Activated CD8-positive, alpha-beta T cell treated with anti-CD3 and anti-CD28 coated beads, Interleukin-2, amount 10 ng/mL, durations not matched to agents 7 days and 5 days (primary cell): ENCODE data around the gene QRFP. TPM values are rescaled to one million over a fixed set of nuclear protein-coding genes. Genes with fewer than 3 reads are reported as not detected.
"Not testable (repeated sequence)": the region's sequence is repeated elsewhere in the genome, so short reads cannot be mapped to it uniquely, and the experiment has no call there.

ENCODE experiments used
- ATAC-seq: fragments of 150-1000 bp; cut with Tn5 transposase; one replicate; pipeline ENCODE4 v1.10.0; 2021; ENCODE audit warnings: moderate library complexity
- CTCF ChIA-PET: fragments of 350-600 bp; sonication (Branson Sonifier 250); formaldehyde crosslinking; loops from one replicate; lab custom pipeline; 2021; ENCODE audit warnings: antibody characterized with exemption; lab: Charles Lee
- POLR2A ChIA-PET: fragments of 350-600 bp; sonication (Branson Sonifier 250); formaldehyde crosslinking; loops from one replicate; lab custom pipeline; 2021; ENCODE audit warnings: antibody characterized with exemption; lab: Charles Lee
- DNase-seq: peaks from one replicate; pipeline ENCODE4 v3.0.0-alpha.2; 2020
- H3K27ac Mint-ChIP-seq: one replicate; pipeline ENCODE4 v1.8.0; 2021; ENCODE audit warnings: mild to moderate bottlenecking, mixed read lengths
- H3K27me3 Mint-ChIP-seq: one replicate; pipeline ENCODE4 v1.8.0; 2021; ENCODE audit warnings: low read depth, mixed read lengths
- H3K36me3 Mint-ChIP-seq: one replicate; pipeline ENCODE4 v1.8.0; 2021; ENCODE audit warnings: low read depth, mixed read lengths
- H3K4me1 Mint-ChIP-seq: one replicate; pipeline ENCODE4 v1.8.0; 2021; ENCODE audit warnings: low read depth, mixed read lengths
- H3K4me3 Mint-ChIP-seq: one replicate; pipeline ENCODE4 v1.8.0; 2021; ENCODE audit warnings: mild to moderate bottlenecking, mixed read lengths
- H3K9me3 Mint-ChIP-seq: one replicate; pipeline ENCODE4 v1.8.0; 2022; ENCODE audit warnings: mixed read lengths; ENCODE audit not compliant: insufficient read depth
- total RNA-seq, 2 experiments: library from RNA; stranded (reverse); gene quantifications; one replicate each; pipeline ENCODE4 v1.2.3, GENCODE V29; 2021

Gene QRFP
- total RNA-seq, 2 experiments from 2014 or later = not detected

DNA sequence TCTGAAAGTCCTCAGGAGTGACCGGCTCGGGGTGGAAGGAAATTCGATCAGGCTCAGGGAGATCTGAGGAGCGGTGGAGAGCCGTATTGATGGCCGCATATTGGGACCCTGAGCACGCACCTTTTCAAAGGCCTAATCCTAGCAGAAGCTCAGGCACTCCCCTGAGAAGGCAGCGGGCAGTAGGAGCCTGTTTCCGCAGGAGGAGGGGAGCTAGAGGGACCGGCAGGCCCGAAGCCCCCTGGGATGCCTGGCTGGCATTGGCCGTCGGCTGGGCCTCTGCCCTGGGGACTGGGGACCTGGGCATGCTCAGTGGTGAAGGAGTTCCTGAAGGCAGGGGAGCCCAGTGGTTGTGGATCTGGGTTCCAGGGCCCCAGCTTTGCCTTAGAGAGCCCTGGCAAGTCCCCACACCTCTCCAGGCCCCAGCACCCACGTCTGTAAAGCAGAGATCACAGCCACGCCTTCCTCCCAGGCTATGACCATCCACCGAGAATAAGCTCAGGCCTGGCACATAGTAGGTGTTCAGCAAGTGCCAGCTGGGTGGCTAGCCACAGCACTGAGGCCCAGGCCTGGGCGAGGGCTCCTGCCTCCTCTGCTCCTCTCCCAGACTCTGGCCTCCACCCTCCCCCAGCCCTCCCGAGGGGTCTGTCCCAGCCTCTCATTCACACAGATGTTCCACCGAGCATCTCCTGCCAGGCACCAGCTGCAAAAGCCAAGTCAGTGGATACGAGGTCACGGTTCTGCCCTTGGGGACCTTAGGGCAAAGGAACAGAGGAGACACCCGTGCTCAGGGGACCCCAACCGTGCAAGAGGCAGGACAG is 17.2 kb upstream of the QRFP start:
- ChIA-PET POLR2A (no interaction called here), CTCF (interaction anchor here (1.0 kb wide), 1 partner anchor 50 kb away, joined by 3 read pairs; no protein-coding TSS in a partner anchor)
- no peak overlapping the region for H3K27ac Mint-ChIP-seq
- DNase-seq (no peak), ATAC-seq (no peak)
- no peaks in the 10 kb centered on the region for H3K27me3 Mint-ChIP-seq
- no peaks in the 10 kb centered on the region for H3K36me3 Mint-ChIP-seq
- H3K9me3 Mint-ChIP-seq = no peaks in the 10 kb centered on the region
- no peak overlapping the region for H3K4me3 Mint-ChIP-seq
- no peaks in the 10 kb centered on the region for H3K4me1 Mint-ChIP-seq

DNA sequence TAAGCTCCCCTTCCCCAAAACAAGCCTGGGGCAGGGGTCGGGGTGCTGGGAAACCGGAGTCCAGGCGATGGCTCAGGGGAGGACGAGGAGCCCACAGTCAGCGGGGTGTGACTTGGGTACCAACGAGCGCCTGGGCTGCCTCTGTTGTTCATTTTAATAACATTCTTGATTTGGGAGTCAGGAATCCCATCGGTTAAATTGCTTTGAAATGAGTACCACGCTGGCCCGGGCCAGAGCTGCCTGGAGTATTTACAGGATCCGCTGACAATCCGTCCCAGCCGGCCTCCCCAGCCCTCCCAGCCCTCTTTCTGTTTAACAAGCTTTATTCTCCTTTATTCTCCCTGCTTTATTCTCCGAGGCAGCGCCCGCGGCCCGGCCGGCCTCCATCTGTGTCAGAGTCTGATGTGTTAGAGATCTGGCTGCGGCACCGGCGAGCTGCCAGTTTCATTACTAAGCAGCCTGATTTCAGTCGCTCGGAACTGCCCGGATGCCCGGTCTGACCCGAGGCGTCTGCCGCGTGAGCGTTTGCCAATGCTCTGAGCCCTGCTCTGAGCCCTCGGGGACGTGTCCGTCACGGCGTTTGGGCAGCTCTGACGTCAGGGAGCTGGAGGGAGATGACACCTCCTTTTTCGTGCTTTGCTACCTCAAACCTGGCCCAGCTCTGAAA is 16.5 kb upstream of the QRFP start:
- Mint-ChIP-seq H3K27ac (no peak overlapping the region), H3K27me3 (no peaks in the 10 kb centered on the region), H3K9me3 (no peaks in the 10 kb centered on the region), H3K4me3 (no peak overlapping the region), H3K4me1 (no peaks in the 10 kb centered on the region), H3K36me3 (no peaks in the 10 kb centered on the region)
- ChIA-PET CTCF (no interaction called here), POLR2A (no interaction called here)
- DNase-seq = no peak
- ATAC-seq = no peak

DNA sequence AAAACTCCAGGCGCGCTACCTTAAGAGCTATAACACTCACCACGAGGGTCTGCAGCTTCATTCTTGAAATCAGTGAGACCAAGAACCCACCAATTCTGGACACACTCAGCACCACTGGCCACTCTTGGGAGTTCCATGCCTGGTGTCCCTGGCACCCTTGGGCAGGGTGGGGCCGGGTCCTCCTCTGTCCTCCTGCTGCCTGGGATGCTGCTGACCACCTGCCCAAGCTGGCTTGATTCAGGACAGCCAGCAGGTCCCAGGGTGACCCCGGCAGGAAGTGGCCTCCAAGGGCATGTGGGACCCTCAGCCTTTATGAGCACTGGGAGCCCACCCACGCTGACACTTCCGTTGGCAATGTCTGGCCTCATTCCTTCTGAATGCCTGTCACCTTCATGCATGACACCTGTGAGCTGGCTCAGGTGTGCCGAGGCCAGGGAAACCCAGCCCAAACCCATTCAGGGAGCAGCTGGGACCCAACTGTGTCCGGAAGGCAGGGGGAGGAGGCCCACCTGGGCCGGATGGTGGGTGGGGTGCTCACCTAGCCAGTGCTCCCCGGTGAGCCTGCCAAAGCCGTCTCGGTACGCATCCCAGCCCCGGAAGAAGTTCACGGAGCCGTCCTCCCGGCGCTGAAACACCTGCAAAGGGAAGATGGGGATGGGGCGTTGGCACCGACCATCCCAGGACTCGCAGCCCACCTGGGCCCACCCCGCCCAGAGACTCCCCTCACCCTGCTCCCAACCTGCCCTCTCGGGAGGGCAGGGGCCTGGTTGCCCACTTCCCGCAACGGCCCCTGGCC is 14.8 kb upstream of the QRFP start:
- no peak overlapping the region for H3K4me3 Mint-ChIP-seq
- ChIA-PET CTCF (no interaction called here), POLR2A (no interaction called here)
- H3K36me3 Mint-ChIP-seq = no peaks in the 10 kb centered on the region
- ATAC-seq = no peak
- no peak for DNase-seq
- no peaks in the 10 kb centered on the region for H3K9me3 Mint-ChIP-seq
- H3K27ac Mint-ChIP-seq = no peak overlapping the region
- H3K4me1 Mint-ChIP-seq = no peaks in the 10 kb centered on the region
- no peaks in the 10 kb centered on the region for H3K27me3 Mint-ChIP-seq

DNA sequence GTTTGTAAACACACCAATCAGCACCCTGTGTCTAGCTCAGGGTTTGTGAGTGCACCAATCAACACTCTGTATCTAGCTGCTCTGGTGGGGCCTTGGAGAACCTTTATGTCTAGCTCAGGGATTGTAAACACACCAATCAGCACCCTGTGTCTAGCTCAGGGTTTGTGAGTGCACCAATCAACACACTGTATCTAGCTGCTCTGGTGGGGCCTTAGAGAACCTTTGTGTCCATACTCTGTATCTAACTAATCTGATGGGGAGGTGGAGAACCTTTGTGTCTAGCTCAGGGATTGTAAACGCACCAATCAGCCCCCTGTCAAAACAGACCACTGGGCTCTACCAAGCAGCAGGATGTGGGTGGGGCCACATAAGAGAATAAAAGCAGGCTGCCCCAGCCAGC is 14.1 kb upstream of the QRFP start:
- H3K27ac Mint-ChIP-seq, H3K4me1 Mint-ChIP-seq, DNase-seq, H3K27me3 Mint-ChIP-seq, H3K4me3 Mint-ChIP-seq, H3K9me3 Mint-ChIP-seq, POLR2A ChIA-PET, ATAC-seq, H3K36me3 Mint-ChIP-seq, CTCF ChIA-PET: not testable (repeated sequence)

DNA sequence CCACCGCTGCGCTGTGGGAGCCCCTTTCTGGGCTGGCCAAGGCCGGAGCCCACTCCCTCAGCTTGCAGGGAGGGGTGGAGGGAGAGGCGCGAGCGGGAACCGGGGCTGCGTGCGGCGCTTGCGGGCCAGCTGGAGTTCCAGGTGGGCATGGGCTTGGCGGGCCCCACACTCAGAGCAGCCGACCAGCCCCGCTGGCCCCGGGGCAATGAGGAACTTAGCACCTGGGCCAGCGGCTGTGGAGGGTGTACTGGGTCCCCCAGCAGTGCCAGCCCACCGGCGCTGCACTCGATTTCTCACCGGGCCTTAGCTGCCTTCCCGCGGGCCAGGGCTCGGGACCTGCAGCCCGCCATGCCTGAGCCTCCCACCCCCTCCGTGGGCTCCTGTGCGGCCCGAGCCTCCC is 13.4 kb upstream of the QRFP start:
- H3K27ac Mint-ChIP-seq, POLR2A ChIA-PET, DNase-seq, H3K4me1 Mint-ChIP-seq, ATAC-seq, H3K27me3 Mint-ChIP-seq, H3K9me3 Mint-ChIP-seq, H3K4me3 Mint-ChIP-seq, CTCF ChIA-PET, H3K36me3 Mint-ChIP-seq: not testable (repeated sequence)

DNA sequence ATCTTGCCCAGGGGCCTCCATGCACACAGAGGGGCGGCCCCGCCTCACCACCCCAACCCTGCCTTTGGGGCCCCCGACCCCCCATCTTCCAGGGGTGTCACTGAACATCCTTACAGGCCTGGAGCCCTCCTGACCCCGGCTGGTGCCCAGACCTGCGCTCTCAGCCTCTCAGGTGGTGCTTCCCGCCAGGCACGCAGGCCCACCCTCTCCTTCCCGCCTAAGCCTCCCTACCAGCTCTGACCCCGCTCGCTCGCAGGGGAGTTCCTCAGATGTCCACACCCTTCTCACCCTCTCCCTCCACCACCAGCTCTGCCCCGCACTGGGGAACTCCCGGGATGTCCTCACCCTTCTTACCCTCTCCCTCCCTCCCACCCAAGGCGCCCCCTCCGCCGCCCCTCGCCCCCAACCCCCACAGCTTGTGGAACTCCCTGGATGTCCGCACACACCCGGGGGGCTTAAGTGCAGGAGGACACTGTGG is 12.3 kb upstream of the QRFP start:
- Mint-ChIP-seq H3K27ac (no peak overlapping the region), H3K4me1 (no peaks in the 10 kb centered on the region), H3K27me3 (no peaks in the 10 kb centered on the region), H3K9me3 (no peaks in the 10 kb centered on the region), H3K4me3 (no peak overlapping the region), H3K36me3 (no peaks in the 10 kb centered on the region)
- no peak for ATAC-seq
- ChIA-PET CTCF (no interaction called here), POLR2A (no interaction called here)
- DNase-seq = no peak

DNA sequence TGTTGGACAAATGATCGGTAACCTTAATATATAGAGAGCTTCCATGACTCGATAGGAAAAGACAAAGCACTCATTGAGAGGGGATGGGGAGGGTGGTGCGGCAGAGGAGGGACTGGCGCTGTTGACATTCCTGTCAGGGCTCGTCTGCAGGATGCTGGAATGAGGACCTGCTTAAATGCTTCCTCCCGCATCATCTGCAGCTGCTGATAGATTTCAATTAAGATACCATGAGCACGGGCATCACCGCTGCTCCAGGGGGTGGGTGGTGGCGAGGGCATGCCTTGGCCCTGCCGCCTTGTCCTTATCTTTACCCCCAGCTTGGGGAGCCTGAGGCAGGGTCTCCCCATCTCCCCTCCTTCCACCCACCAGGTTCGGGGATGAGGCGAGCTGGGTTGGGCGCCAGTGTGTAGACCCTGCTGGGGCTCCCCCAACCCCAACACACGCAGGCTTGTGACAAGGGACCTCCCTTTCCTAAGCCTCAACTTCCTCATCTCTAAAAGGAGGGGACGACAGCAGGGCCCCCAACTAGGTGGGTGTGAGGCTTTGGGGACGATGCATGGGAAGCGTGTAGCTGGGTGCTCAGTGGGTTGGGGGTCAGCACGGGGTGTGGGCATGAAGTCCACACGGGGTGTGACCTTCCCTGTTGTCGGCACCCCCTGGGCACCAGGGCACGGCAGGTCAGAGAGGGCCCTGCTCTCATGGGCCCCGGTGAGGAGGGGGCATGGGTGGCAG is 11.7 kb upstream of the QRFP start:
- CTCF ChIA-PET = no interaction called here
- Mint-ChIP-seq H3K4me3 (no peak overlapping the region), H3K36me3 (no peaks in the 10 kb centered on the region), H3K4me1 (no peaks in the 10 kb centered on the region), H3K9me3 (no peaks in the 10 kb centered on the region), H3K27ac (no peak overlapping the region), H3K27me3 (no peaks in the 10 kb centered on the region)
- no peak for DNase-seq
- no peak for ATAC-seq
- POLR2A ChIA-PET = no interaction called here

DNA sequence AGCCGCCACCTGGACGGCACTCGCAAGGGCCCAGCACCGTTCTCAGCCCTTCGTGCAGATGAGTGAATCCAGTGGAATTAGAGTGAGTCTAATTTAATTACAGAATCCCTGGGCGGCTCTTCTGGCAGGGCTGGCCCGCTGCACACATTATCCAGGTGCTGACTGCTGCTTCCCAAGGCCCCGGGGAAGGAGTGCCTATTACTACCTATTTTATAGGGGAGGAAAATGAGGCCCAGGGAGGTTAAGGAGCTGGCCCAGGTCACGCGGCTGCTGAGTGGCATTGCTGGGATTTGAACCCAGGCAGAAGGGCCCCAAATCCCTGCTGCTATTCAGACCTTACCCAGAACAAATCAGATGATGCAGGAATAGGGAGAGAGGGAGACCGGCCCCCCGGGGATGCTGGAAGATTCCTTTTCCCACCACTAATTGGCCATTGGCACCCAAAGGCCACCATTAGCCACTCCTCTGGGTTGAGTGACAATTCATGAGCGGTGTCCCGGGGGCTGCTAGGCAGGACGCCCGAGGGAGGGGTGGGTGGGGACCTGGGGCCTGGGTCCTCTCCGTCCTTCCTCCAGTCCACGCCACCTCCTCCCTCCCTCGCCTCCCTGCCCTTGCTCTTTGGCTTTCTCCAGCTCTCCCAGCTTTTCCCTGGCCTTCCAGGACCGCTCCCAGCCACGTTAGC is 10.3 kb upstream of the QRFP start:
- CTCF ChIA-PET = no interaction called here

DNA sequence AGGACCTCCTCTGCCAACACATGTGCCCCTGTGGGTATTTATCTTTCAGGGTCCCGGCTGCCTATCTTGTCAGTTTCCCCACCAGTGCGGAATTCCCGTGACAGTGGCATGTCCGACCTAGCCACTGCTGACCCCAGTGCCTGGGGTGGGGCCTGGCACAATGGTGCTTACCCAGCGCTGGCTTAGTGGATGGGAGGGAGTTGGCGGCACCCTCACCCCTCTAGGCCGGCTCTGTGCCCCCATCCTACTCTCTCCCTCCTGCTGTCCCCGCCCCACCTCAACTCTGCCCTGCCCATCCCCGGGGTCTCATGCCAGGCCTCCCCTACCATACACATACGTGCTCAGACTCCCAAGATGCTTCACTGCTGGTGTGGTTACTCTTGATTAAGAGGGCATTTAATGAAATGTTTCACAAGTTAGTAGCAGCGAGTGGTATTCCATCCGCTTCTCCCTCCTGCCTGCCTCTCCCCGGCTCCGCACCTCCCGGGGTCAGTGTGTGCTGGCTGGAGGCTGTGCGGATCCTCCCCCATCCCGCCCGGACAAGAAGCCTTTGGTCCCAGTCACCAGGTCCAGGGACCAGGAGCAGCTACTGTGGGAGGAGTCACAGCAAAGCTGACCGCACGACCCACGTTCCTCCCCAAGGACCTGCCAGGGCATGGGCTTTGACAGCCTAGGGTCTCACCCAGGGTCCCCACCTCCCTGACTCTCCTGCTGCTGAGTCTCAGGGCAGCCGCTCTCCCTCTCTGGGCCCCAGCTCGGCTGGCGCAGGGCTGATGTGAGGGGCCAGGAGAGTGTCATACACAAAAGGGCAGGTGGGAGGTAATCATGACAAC is 9.5 kb upstream of the QRFP start:
- Mint-ChIP-seq H3K9me3 (no peaks in the 10 kb centered on the region), H3K4me3 (no peak overlapping the region), H3K4me1 (no peaks in the 10 kb centered on the region), H3K36me3 (no peaks in the 10 kb centered on the region), H3K27me3 (no peaks in the 10 kb centered on the region), H3K27ac (no peak overlapping the region)
- ChIA-PET POLR2A (no interaction called here), CTCF (no interaction called here)
- no peak for DNase-seq
- ATAC-seq = no peak

More for the DNA sequence above, 10.3 kb upstream of the QRFP start:
- Mint-ChIP-seq H3K4me3 (no peak overlapping the region), H3K9me3 (no peaks in the 10 kb centered on the region), H3K27me3 (no peaks in the 10 kb centered on the region), H3K36me3 (no peaks in the 10 kb centered on the region), H3K4me1 (no peaks in the 10 kb centered on the region), H3K27ac (no peak overlapping the region)
- DNase-seq (no peak), ATAC-seq (no peak)
- POLR2A ChIA-PET = no interaction called here

DNA sequence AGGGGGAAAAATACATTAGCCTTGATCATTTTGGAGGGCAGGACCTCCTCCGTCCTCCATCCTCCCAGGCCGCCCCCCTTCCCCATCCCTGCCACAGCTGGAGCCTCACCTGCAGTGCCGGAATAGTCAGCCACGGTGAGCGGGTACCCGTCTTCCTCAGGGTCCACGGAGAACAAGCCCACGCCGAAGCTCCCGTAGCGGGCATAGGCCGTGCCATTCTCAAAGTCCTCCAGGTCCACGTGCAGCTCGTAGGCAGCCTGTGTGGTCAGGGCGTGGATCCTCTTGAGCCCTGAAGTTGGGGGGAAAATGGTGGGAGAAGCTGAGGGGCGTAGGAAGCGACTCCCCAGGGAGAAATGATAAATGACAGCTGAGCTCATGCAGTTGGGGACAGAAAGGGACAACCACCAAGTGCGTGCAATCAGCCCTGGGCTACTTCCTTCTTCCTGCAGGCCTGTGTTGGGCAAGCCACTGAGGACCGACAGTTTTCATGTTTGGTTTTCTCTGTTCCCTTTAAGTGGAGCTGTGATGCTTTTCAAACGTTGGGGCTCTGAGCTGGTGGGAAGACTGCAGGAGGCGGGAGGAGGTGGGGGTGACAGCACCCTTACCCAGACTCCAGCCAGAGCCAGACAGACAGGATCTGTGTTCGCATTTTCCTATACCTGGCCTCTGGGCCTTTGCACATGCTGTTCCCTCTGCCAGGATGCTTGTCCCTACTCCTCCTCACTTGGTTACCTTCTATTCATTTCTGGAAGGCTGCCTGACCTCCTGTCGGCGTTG is 8.7 kb upstream of the QRFP start:
- POLR2A ChIA-PET = no interaction called here
- no peaks in the 10 kb centered on the region for H3K36me3 Mint-ChIP-seq
- no peaks in the 10 kb centered on the region for H3K4me1 Mint-ChIP-seq
- H3K27me3 Mint-ChIP-seq = peaks cover 2% of the 10 kb centered on the region
- ATAC-seq (no peak), DNase-seq (no peak)
- no peak overlapping the region for H3K4me3 Mint-ChIP-seq
- no peaks in the 10 kb centered on the region for H3K9me3 Mint-ChIP-seq
- H3K27ac Mint-ChIP-seq = no peak overlapping the region
- CTCF ChIA-PET = no interaction called here
